Upper lobe of left lung (tissue), 6 donors: ENCODE data around the gene ANKRD17. TPM values are rescaled to one million over a fixed set of nuclear protein-coding genes. Genes with fewer than 3 reads are reported as not detected.

ENCODE experiments used
- ATAC-seq, 2 donors: fragments of 200-7000 bp; cut with Tn5 transposase; one replicate each; pipeline ENCODE4 v1.9.1; 2022; ENCODE audit warnings: mild to moderate bottlenecking in 2 of 2, moderate library complexity in 2 of 2; ENCODE audit not compliant: low FRiP score in 2 of 2
- DNase-seq, 2 donors: peaks; one replicate each; pipeline ENCODE4 v3.0.0-alpha.2; 2019 to 2020
- H3K27ac ChIP-seq, 4 donors: fragments of 200-600 bp; sonication (generic); one replicate each; pipeline ENCODE4 v1.5.1; 2016 to 2019
- H3K27me3 ChIP-seq, 4 donors: fragments of 200-600 bp; sonication (generic); one replicate each; pipeline ENCODE4 v1.5.1; 2017 to 2019
- H3K36me3 ChIP-seq, 4 donors: fragments of 200-600 bp; sonication (generic); one replicate each; pipeline ENCODE4 v1.5.1; 2016 to 2019
- H3K4me1 ChIP-seq, 4 donors: fragments of 200-600 bp; sonication (generic); one replicate each; pipeline ENCODE4 v1.5.1; 2018 to 2019
- H3K4me3 ChIP-seq, 4 donors: fragments of 200-600 bp; sonication (generic); one replicate each; pipeline ENCODE4 v1.5.1; 2017 to 2019; ENCODE audit warnings: mild to moderate bottlenecking in 2 of 4, moderate library complexity in 1 of 4
- H3K9me3 ChIP-seq, 4 donors: fragments of 200-600 bp; sonication (generic); one replicate each; pipeline ENCODE4 v1.5.1; 2018 to 2019
- CTCF ChIP-seq, 6 experiments: fragments of 450-650 bp in 4 of 6; fragments of 200-600 bp in 2 of 6; sonication (generic) in 2 of 6; IDR thresholded peaks; one replicate each; pipeline ENCODE4 v1.5.1; 2016 to 2019; ENCODE audit warnings: antibody characterized with exemption in 6 of 6
- EP300 ChIP-seq, 4 donors: sonication (generic); formaldehyde crosslinking; IDR thresholded peaks; one replicate each; pipeline ENCODE4 v1.5.1; 2017; ENCODE audit warnings: antibody characterized with exemption in 4 of 4, control low read depth in 2 of 4
- POLR2A ChIP-seq, 4 donors: fragments of 450-650 bp; IDR thresholded peaks; one replicate each; pipeline ENCODE4 v1.5.1; 2016 to 2017; ENCODE audit warnings: antibody characterized with exemption in 4 of 4, mild to moderate bottlenecking in 2 of 4
- POLR2AphosphoS5 ChIP-seq, 2 donors: sonication (generic); formaldehyde crosslinking; IDR thresholded peaks; one replicate each; pipeline ENCODE4 v1.5.1; 2017; ENCODE audit warnings: antibody characterized with exemption in 2 of 2
- WGBS, 2 donors: methylation state at CpG; one replicate each; pipeline ENCODE4 v1.1.5; 2017 to 2018; 5-methylcytosine and 5-hydroxymethylcytosine counted together
- total RNA-seq, 6 donors: library from RNA; depleted of rRNA in 4 of 6; stranded (reverse); fragments of >200 nt in 4 of 6; gene quantifications; one replicate each; pipeline versions ENCODE4 v1.1.0 to v1.2.1, GENCODE V29; 2016 to 2021
- donor health status: DM: no; HTN: no; CAD: no; lungs with moderate emphysema.
- donor health status: DM: no; HTN: yes; CAD: no; lungs with severe emphysema.

Gene ANKRD17
- total RNA-seq, 6 donors from 2014 or later = 49.7 to 103 (median 61.2) TPM

- Histone ChIP-seq H3K4me1 (peaks cover 5 to 24% (median 11%) of the 10 kb centered on the region in 4 donors), H3K27ac (peak overlapping the region; percentile 95 to 98 (median 96)), H3K36me3 (peaks cover 0 to 10% (median 4%) of the 10 kb centered on the region in 4 donors), H3K27me3 (no peaks in the 10 kb centered on the region), H3K9me3 (no peaks in the 10 kb centered on the region), H3K4me3 (peak overlapping the region in 3 of 4 donors; percentile 72 to 88 (median 79))
- ATAC-seq (no peak), DNase-seq (no peak)
- WGBS, 2 donors = 44 to 55% methylated on average over 4 of the region's 4 CpGs
- no peak for TF ChIP-seq POLR2A (IDR thresholded peaks at IDR 0.05)
- no peak for TF ChIP-seq EP300 (IDR thresholded peaks at IDR 0.05)
- no peak for TF ChIP-seq CTCF (IDR thresholded peaks at IDR 0.05)
- TF ChIP-seq POLR2AphosphoS5 (IDR thresholded peaks at IDR 0.05) = no peak
Measured at GRCh38 chr4:73067971-73068394, 190.6 kb downstream of the ANKRD17 start.

GRCh38 chr4:73066928-73067327 is 191.7 kb downstream of the ANKRD17 start:
- Histone ChIP-seq H3K4me1 (peaks cover 5 to 24% (median 11%) of the 10 kb centered on the region in 4 donors), H3K9me3 (no peaks in the 10 kb centered on the region), H3K4me3 (no peak overlapping the region), H3K27me3 (no peaks in the 10 kb centered on the region), H3K36me3 (peaks cover 0 to 18% (median 8%) of the 10 kb centered on the region in 4 donors), H3K27ac (peak overlapping the region in 1 of 4 donors; percentile 95)
- TF ChIP-seq CTCF (IDR thresholded peaks at IDR 0.05) (no peak), POLR2A (IDR thresholded peaks at IDR 0.05) (no peak)
- WGBS, 2 donors = 83 to 95% methylated on average over 2 of the region's 2 CpGs
- no peak for DNase-seq
- ATAC-seq = no peak

- no peaks in the 10 kb centered on the region for H3K9me3 ChIP-seq
- H3K27me3 ChIP-seq = no peaks in the 10 kb centered on the region
- ATAC-seq = no peak
- H3K36me3 ChIP-seq = peaks cover 0 to 22% (median 9%) of the 10 kb centered on the region in 4 donors
- no peak overlapping the region for H3K27ac ChIP-seq
- TF ChIP-seq EP300 (IDR thresholded peaks at IDR 0.05) (no peak), CTCF (IDR thresholded peaks at IDR 0.05) (no peak), POLR2A (IDR thresholded peaks at IDR 0.05) (no peak), POLR2AphosphoS5 (IDR thresholded peaks at IDR 0.05) (no peak)
- no peak for DNase-seq
- H3K4me1 ChIP-seq = peaks cover 5 to 24% (median 11%) of the 10 kb centered on the region in 4 donors
- 88 to 93% methylated on average over 3 of the region's 3 CpGs for WGBS, 2 donors
- H3K4me3 ChIP-seq = no peak overlapping the region
Measured at GRCh38 chr4:73066445-73066844, 192.2 kb downstream of the ANKRD17 start.

GRCh38 chr4:73064536-73064935 is 194.1 kb downstream of the ANKRD17 start:
- no peak overlapping the region for H3K4me3 ChIP-seq
- 69 to 82% methylated on average over 4 of the region's 4 CpGs for WGBS, 2 donors
- no peak overlapping the region for H3K27ac ChIP-seq
- H3K4me1 ChIP-seq = peaks cover 5 to 17% (median 9%) of the 10 kb centered on the region in 4 donors
- H3K27me3 ChIP-seq = no peaks in the 10 kb centered on the region
- H3K9me3 ChIP-seq = no peaks in the 10 kb centered on the region
- TF ChIP-seq EP300 (IDR thresholded peaks at IDR 0.05) (no peak), POLR2AphosphoS5 (IDR thresholded peaks at IDR 0.05) (no peak), POLR2A (IDR thresholded peaks at IDR 0.05) (no peak), CTCF (IDR thresholded peaks at IDR 0.05) (no peak)
- DNase-seq = no peak
- H3K36me3 ChIP-seq = peaks cover 0 to 41% (median 18%) of the 10 kb centered on the region in 4 donors
- ATAC-seq = no peak

GRCh38 chr4:73055241-73055897 is 203.2 kb downstream of the ANKRD17 start:
- TF ChIP-seq POLR2A (IDR thresholded peaks at IDR 0.05) (no peak), EP300 (IDR thresholded peaks at IDR 0.05) (no peak), POLR2AphosphoS5 (IDR thresholded peaks at IDR 0.05) (no peak), CTCF (IDR thresholded peaks at IDR 0.05) (no peak)

More at GRCh38 chr4:73055241-73055897, 203.2 kb downstream of the ANKRD17 start:
- DNase-seq = no peak
- Histone ChIP-seq H3K9me3 (no peaks in the 10 kb centered on the region), H3K36me3 (peaks cover 25 to 53% (median 27%) of the 10 kb centered on the region in 4 donors), H3K27ac (no peak overlapping the region), H3K4me1 (peaks cover 0 to 5% (median 0%) of the 10 kb centered on the region in 4 donors), H3K27me3 (no peaks in the 10 kb centered on the region), H3K4me3 (no peak overlapping the region)
- ATAC-seq = no peak
- WGBS, 2 donors = 83 to 89% methylated on average over 2 of the region's 2 CpGs
